NCI-H1105 treated with DMSO at 0.1 percent for 48 hours (cell line): ENCODE data around the gene PPIB.

ENCODE experiments used
- DNase-seq: peaks from one replicate; lab custom pipeline; 2025; lab: John Stamatoyannopoulos, UW

PPIB gene

DNA sequence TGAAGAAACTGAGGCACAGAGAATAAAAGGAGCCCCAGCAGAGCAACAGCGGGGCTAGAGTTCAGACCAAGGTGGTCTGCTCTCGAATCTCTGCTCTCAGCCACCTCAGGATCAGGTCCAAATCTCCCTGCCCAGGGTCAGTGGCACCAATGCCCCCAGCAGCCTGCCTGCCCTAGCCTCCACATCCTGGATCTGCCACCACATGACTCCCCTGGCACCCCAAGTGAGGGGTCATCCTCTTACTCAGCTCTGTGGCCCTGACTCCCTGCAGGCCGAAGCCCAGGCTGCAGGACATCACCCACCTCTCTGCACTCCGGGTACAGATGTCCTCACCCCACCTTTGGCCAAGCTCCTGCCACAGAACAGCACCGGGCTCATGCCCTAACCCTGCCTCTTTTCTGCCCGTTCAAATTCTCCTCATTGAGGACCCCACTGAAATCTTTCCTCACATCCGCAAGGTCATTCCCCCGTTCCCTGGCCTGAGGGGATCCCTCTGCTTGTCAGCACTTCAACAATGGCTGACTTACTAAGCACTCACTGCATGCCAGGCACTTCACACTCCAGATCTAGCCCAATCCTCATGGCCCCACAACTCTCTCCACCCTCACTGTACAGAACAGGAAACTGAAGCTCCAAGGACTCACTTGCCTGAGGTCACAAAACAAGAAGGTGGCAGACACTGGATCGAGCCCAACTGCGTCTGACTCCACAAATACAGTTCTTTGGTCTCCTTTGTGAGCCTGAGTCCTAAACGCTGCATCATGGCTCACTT, 4.3 kb downstream of the PPIB start:
- DNase-seq, result no peak

DNA sequence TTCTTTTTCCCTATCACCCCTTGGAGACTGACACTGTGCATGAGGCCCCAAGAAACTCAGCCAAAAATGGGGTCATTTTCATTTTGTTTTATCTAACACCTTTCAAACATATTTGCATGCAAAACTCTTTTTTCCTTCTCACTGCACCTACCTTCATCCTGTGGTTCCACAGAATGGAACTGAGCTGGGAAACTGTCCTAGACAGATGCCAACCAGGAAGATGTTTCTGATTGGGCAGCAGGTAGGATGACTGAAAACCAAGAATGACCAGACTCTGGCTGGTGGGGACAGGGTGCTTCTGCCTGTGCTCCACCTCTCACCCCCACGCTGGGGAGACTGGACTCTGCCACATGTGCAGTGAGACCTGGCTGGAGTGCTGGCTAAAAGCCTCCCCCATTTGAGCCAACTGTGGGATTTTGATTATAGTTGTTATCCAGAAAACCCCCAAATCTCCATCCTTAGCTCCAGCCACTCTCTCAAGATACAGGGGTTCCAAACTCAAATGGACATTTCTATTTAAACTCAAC, 5.2 kb downstream of the PPIB start:
- DNase-seq, result no peak

DNA sequence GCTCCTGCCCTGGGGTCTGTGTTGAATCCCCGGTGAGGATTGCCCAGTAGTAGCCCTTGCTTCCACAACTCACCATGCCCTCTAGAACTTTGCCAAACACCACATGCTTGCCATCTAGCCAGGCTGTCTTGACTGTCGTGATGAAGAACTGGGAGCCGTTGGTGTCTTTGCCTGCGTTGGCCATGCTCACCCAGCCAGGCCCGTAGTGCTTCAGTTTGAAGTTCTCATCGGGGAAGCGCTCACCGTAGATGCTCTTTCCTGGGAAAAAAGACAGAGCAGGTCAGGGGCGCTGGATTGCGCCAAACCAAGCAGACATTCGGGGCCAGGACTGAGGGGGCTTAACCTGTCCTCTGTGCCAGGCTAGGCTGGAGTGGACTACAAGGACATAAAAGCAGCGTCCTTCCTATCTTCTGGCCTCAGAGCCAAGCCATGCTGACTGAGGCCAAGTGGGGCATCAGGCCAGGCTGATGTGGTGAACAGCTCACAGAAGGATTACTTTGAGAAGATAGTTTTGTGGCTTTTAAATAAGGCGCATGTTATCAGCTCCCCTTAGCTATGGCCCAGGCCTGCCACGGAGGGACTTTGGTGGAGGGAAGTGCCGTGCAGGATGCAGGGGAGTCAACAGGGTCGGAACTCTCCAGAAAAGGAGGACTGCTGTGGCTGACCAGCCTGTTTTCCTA, 6.0 kb downstream of the PPIB start:
- no peak for DNase-seq

DNA sequence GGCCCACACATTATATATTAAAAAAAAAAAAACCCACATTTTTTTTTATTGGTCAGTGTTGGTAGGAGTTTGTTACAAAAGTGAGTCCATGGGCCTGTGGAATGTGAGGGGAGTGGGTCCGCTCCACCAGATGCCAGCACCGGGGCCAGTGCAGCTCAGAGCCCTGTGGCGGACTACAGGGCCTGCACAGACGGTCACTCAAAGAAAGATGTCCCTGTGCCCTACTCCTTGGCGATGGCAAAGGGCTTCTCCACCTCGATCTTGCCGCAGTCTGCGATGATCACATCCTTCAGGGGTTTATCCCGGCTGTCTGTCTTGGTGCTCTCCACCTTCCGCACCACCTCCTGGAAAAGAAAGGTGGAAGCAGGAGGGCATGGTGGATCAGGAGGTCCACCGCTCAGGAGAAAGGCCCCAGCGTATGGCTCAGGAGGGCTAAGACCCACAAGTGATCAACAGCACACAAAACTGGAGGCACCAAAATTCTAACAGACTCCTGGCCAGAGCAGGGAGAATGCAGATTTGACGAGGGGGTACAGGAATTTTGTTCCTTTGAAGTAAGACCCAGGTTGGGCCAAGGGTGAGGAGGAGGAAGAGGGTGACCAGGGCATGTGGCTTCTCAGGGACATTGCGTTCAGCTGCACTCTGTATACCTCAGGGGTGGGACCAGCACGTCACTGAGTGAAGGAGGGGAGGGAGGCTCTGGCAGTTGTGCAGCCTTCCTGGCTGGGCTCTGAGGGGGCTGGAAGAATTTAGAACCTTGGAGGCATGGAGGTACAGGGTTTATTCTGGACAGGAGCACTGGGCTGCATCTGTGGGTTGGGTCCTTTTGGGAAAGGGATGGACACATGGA, 6.8 kb downstream of the PPIB start:
- no peak for DNase-seq

DNA sequence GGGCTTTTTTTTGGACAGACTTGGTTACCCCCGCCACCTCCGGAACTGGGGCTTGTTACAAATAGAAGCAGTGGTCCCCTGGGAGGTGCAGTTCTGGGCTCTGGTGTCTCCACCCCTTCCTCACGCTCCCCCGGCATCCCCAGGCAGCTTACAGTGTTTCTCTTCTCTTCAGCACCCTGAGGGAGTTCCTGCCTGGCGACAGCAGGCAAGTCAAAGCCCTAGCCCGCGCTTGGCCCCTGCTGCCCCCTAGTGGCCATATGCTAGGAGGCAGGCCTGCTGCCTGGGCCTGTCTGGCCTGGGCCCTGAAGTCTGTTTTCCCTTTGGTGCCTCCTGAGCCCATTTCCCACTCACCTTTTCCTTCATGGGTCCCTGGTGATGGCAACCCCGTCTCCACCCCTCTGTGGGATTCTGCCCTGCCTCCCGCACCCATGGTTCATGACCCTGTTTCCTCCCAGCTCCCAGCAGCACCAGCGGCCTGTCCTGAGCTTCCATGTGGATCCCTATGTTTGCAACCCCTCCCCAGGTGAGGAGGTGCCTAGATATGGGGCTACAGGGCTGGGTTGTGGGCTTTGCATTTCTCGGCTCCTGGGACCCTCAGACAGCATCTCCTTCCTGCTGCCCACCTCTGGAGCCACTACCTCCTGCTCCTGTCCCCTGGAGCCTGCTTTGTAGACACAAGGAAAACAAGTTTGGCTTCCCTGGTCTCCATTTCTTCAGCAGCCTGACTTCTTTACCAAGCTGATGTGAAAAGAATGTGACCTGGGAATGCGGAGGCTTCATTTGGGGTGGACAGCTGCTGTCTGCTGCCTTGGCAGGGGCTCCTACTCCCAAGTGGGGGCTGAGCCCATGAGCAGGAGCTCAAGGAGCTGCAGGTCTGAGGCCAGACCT, 9.1 kb downstream of the PPIB start:
- DNase-seq, result peak; percentile 92

DNA sequence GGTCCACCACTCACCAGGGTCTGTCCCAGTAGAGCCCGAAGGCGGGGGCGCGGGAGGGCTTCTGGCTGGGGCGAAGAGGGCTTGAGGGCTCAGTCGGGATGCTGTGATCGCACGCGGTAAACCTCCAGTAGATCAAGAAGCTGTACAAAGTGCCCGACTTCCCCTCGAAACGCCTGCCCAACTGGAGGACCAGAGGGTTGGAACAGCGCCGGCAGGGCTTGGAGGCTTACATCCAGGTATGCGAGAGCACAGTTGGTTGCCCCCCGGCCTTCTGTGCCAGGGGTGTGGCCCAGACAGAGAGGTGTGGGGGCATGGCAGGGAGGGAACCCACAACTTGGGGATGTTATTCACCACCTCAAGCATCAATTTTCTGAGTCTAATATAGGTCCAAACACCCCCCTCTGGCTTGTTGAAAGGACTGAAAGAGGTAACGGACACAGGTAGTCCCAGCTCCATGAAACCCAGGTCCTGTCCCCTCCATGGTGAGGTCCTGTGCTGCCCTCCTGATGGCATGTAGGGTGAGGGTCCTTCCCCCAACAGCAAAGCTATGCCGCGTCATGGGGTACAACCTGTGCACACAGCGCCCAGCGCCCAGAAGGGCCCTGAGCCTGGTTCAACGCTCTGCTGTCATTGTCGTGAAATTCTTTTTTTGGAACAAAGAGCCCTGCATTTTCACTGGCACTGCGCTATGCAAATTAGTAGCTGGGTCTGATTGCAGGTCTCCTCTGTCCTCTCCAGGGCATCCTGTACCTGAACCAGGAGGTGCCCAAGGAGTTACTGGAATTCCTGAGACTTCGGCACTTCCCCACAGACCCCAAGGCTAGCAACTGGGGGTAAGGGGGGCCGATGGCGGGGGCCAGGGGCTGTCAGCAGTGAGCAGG, 10.1 kb downstream of the PPIB start:
- peak; percentile 51 for DNase-seq

DNA sequence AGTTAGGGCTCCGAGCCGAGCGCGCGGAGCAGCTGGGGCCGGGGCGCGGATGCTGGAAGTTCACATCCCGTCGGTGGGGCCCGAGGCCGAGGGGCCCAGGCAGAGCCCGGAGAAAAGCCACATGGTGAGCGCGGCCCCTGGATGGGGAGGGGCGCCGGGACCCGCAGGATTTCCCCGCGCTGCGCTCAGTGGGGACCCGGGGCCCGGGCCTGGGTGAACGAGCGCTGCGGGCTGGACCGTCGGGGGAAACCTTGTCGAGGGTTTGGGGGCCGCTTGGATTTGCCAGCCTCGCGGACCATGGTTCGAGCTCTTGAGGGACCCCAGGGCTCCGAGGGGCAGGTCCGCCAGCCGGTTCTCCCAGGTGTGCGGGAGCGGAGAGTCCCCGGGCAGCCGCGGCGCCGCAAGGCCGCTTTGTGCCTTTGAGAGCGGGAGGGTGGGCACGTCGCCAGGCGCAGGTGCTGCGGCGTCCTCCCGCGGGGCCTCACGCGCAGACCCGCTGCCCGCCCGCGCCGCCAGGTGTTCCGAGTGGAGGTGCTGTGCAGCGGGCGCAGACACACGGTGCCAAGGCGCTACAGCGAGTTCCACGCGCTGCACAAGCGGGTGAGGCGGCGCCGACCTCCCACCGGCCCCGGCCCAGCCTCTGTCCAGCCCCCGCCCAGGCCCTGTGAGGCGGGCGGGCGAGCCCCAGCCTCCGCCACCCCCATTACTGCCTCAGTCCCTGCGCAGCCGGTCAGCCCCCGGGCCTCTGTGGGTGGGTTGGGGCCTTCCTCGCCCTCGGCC, 10.9 kb downstream of the PPIB start, which contains the start of gene SNX22:
Gene SNX22 (plus strand): TSS at position 5 of the 780 bp plus-strand sequence. CDS start 45 bp downstream, at position 50.
- DNase-seq, result peak; percentile 55

DNA sequence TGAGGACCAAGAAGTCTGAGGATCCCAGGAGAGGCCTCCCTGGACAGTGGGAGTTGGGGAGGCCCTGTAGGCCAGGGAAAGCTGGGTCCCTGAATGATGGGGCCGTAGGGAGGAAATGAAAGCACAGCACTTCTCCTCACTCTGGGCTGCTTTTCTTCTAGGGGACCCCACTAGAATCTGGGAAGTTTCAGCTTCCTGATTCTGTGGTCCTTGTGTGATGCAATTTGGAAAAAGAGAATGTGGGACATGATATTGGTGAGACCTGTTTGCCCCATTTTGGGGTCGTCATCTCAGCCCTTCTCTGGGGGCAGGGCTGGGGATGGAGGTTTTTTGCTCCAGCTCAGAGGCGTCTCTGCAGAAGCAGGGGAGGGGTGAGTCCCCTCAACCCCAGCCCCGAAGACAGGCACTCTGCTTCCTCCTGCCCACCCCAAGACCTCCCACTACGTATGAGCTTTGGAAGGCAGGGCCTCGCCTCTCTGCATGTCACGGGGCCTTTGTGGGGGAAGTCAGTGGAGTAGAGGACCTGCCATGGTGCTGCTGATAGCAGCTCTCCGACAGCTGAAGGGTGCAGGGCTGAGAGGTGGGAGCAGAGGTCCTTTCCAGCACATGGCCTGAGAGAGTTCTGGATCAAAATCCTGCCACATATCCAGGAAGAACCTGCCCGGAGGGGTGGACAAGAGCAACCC, 12.8 kb downstream of the PPIB start:
- no peak for DNase-seq

DNA sequence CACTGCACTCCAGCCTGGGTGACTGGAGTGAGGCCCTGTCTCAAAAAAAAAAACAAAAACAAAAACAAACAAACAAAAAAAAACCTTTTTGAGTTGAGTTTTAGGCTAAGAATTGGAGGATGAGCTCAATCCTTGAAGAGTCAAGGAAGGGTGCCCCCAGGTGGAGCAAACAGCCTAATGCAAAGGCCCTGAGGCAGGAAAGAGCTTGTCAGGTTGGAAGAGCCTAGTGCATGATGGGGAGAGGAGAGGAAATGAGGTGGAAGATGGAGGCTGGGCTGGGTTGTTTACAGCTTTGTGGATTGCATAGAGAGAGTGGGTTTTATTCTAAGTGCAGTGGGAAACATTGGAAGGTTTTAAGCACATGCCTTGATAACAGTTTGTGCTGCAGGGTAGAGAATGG, 13.4 kb downstream of the PPIB start:
- DNase-seq, result no peak

DNA sequence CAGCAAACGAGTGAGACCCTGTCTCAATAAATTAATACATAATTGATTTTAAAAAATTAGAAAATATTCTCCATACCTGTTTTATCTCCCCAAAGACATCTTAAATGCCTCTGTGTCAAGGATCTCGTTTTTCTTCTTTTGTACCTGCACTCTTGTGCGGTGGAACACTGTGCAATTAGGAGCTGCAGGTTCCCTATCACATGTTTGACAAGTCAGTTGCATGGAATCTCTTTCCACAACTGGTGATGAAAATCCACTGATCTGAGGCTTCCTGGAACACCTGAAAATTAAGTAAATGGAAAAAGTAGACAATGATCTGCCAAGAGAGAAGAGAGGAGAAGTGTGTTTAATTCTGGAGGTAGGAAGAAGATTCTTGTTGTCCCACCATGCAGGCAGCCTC, 14.2 kb downstream of the PPIB start:
- no peak for DNase-seq

DNA sequence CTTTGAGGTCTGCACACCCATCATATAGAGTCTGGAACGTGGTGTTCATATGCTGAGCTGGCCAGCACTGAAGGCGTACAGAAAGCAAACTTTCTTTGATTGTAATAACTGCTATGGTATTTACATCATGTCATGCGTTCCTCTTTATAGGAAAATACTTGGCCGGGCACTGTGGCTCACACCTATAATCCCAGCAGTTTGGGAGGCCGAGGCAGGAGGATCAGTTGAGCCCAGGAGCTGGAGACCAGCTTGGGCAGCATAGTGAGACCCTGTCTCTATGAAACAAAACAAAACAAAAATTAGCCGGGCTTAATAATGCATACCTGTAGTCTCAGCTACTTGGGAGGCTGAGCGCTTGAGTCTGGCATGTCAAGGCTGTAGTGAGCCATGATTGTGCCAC, 14.7 kb downstream of the PPIB start:
- no peak for DNase-seq

DNA sequence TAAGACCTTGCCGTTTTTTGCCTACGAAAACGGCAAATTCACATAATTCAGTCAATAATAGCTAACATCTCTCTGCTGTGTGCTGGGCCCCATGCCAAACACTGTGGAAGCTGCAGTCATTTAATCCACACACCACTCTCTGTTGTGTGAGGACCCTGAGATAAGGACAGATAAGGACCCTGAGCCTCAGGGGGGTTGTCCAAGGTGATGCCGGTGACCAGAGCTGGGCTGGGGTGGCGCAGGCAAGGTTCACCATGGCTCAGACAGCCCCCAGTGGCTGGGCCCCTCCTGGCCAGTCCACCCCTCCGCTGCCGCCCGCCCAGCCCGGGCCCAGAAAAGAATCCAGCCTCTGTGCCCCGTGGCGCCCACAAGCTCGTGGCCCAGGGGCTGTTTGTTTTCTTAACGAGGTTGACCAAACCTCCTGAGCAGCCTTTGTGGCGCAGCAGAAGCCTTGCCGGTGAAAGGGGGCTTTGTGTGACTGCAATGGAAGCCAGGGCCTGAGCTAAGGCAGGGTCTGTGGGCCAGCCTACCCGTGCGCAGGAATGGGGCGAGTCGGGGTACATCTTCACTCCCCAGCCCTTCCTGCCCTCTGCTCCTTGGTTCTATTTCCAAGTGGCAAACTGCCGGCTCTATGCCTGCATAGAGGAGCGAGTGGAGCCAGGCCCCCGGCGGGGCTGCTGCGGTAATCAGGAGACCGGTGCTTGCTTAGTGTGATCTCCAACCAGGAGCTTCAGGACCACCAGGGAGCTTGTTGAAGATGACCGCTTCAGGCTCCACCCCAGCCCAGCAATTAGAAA, 15.7 kb downstream of the PPIB start:
- DNase-seq, result no peak

DNA sequence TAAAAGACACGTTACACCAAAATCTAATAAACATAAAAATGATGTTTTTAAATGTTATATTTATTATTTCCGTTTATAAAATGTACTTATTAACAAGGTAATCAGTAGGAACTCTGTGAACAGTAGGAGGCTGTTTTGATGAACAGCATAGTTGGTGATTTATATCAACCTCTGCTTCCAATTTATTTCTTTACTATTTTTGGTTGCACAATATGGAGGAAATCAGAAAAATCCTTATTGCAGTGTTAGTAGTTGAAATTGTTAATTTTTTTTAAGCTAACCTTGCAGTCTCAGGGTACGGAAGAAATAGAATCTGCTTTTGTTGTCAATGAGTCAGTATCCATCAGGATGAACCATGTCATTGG, 16.3 kb downstream of the PPIB start:
- no peak for DNase-seq

DNA sequence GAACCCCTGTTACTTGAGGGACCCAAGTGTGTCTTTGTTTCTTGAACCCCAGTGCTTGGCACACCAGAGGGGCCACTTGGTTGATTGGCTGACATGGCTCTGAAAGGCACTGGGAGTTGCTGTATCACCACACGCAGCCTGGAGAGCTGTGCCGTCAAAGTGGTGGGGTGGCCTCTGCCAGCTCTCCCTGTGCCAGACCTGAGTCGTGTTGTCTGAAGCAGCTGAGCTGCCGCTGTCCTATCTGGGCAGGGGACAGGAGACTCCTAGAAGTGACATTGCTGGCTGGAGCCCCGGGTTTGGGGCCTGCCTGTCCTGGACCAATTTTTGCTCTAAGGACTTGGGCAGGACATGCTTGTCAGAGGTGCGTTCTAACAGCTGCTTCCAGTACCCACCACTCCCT, 16.8 kb downstream of the PPIB start:
- no peak for DNase-seq

DNA sequence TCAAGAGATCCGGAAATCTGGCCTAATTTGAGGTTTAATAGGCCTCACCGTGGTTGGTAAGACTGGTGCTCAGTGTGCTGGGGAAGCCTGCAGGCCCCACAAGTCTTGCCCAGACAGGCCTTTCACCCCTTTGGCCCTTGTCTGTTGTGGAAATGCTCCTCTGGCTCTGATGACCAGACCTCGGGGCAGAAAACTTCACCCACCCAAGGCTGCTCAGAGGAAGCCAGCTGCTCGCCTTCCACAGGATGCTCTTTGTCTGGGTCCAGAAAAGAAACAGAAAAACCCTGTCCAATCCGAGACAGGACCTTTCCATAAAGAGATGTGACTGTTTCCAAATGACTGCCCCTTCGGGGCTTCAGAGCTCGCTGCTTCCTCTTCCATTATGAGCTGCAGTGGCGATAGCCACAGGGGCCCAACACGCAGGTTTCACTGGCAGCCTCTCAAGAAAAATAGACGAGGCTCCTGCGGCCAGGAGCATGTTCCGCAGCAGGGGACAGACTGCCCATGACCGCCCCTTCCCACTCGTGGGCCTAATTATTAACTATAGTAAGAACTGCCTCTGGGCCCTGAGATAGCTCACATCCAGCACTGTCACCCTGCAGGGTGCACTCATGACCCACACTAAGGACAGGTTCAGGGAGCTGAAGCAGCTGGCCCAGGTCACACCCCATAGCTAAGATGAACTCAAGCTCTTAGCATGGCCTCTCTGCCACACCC, 18.1 kb downstream of the PPIB start:
- no peak for DNase-seq

DNA sequence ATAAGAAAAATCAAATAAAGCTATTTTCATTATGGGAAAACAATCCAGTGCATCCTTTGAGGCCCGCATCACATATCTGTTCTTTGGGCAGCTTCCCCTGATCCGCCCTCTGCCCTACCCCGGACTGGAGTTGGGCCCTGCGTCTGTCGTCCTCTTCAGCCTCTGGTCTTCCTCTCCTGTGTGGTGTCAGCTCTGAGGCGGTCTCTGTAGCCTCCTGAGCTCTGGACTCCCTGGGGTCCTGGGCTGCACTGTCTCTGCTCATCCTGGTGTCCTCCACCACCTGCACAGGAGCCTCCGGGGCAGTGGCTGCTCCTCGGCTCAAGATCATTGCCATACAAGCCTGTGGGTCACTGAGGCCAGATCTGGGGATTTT, 18.6 kb downstream of the PPIB start:
- DNase-seq, result no peak

DNA sequence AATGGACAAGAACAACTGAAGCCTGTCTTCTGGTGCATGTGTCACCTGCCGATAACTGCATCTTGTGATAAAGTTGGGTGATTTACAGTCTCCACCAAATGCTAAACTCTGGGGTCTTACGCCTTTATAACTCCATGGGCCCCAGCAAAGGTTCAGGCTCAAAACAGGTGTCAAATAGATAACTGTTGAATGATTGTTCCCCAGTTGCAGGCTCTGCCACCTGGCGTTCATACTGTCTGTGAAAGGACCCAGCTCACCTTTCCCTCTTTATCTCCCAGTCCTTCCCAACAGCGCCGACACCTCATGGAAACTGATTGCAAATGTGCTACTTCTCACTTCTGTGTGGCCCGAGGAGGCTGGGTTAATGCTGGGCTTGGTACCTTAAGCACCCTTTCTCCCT, 19.5 kb downstream of the PPIB start:
- DNase-seq, result no peak
